Measurements from ENCODE around the gene EVI2B. TPM values are rescaled to one million over a fixed set of nuclear protein-coding genes. Genes with fewer than 3 reads are reported as not detected.

The EVI2B gene
- total RNA-seq, 1 experiment from 2014 or later, result 0.37 TPM

GRCh38 chr17:31293581-31293980 lies 20.3 kb downstream of the EVI2B start (continued):
- TF ChIP-seq ZSCAN18 (CRISPR knock-in tag; IDR thresholded peaks at IDR 0.05), result no peak
- no peak for TF ChIP-seq GRHL2 (CRISPR knock-in tag; IDR thresholded peaks at IDR 0.05; ENCODE audit: insufficient replicate concordance, severe bottlenecking)
- TF ChIP-seq ZMAT4 (CRISPR knock-in tag; IDR thresholded peaks at IDR 0.05), result no peak
- no peak for TF ChIP-seq ZNF232 (CRISPR knock-in tag; IDR thresholded peaks at IDR 0.05)
- TF ChIP-seq USF1 (CRISPR knock-in tag; IDR thresholded peaks at IDR 0.05), result no peak
- no peak for TF ChIP-seq ATF3 (CRISPR knock-in tag; conservative IDR thresholded peaks at IDR 0.05)
- TF ChIP-seq ESRRA (CRISPR knock-in tag; IDR thresholded peaks at IDR 0.05; ENCODE audit: borderline replicate concordance), result no peak
- no peak for TF ChIP-seq FOXP1 (CRISPR knock-in tag; IDR thresholded peaks at IDR 0.05; ENCODE audit: borderline replicate concordance)
- no peak for TF ChIP-seq NFYB (CRISPR knock-in tag; conservative IDR thresholded peaks at IDR 0.05; ENCODE audit: low read depth)
- no peak for TF ChIP-seq PREB (CRISPR knock-in tag; IDR thresholded peaks at IDR 0.05; ENCODE audit: borderline replicate concordance)
- no peak for TF ChIP-seq ZNF219 (CRISPR knock-in tag; IDR thresholded peaks at IDR 0.05; ENCODE audit: borderline replicate concordance)
- TF ChIP-seq NFE2L1 (CRISPR knock-in tag; IDR thresholded peaks at IDR 0.05), result no peak
- TF ChIP-seq CBFB (CRISPR knock-in tag; IDR thresholded peaks at IDR 0.05; ENCODE audit: low read depth), result no peak
- no peak for TF ChIP-seq E2F5 (CRISPR knock-in tag; IDR thresholded peaks at IDR 0.05)
- TF ChIP-seq SMAD3 (CRISPR knock-in tag; IDR thresholded peaks at IDR 0.05; ENCODE audit: borderline replicate concordance), result no peak

- ChIA-PET CTCF (no interaction called here), POLR2A (no interaction called here)
- no peaks in the 10 kb centered on the region for H3K27me3 Mint-ChIP-seq (ENCODE audit: low read depth)
Measured at GRCh38 chr17:31291820-31292219, 22.0 kb downstream of the EVI2B start.

More at GRCh38 chr17:31291820-31292219, 22.0 kb downstream of the EVI2B start:
- no peaks in the 10 kb centered on the region for H3K9me3 Mint-ChIP-seq
- no peak overlapping the region for H3K4me3 Mint-ChIP-seq
- TF ChIP-seq TEAD4 (CRISPR knock-in tag; IDR thresholded peaks at IDR 0.05) (no peak), SP1 (CRISPR knock-in tag; conservative IDR thresholded peaks at IDR 0.05) (no peak), HMGXB4 (CRISPR knock-in tag; IDR thresholded peaks at IDR 0.05) (no peak), TCF7 (CRISPR knock-in tag; IDR thresholded peaks at IDR 0.05; ENCODE audit: low read depth) (no peak), FOXJ3 (CRISPR knock-in tag; IDR thresholded peaks at IDR 0.05; ENCODE audit: borderline replicate concordance) (no peak), TEAD1 (CRISPR knock-in tag; IDR thresholded peaks at IDR 0.05) (no peak), PRDM15 (CRISPR knock-in tag; IDR thresholded peaks at IDR 0.05) (no peak), IRF2 (CRISPR knock-in tag; IDR thresholded peaks at IDR 0.05; ENCODE audit: borderline replicate concordance, low read depth) (no peak)
- peaks cover 9% of the 10 kb centered on the region for H3K4me1 Mint-ChIP-seq
- ATAC-seq (no peak), DNase-seq (ENCODE audit: low spot score) (no peak)
- no peaks in the 10 kb centered on the region for H3K36me3 Mint-ChIP-seq
- H3K27ac Mint-ChIP-seq, result no peak overlapping the region

All from WTC11 (cell line).